K562 (cell line): ENCODE measurements around the gene DNER. TPM values are rescaled to one million over a fixed set of nuclear protein-coding genes. Genes with fewer than 3 reads are reported as not detected.

ENCODE experiments used
- ATAC-seq: fragments of 200-7000 bp; cut with Tn5 transposase; 3 replicates; pipeline ENCODE4 v1.9.1; 2020; ENCODE audit warnings: moderate library complexity
- BruUV-seq: library from RNA; stranded (reverse); fragments of 400-500 nt; replicated peaks from 2 replicates; lab custom pipeline; 2021; lab: Mats Ljungman, UMichigan
- CTCF ChIA-PET: fragments of 300-600 bp; formaldehyde crosslinking; extraction: SDS; loops from one replicate; lab custom pipeline; 2021; ENCODE audit warnings: low intra/inter-chr PET ratio; lab: Yijun Ruan, JAX
- POLR2A ChIA-PET: fragments of 300-600, 350-650 bp; sonication (Branson Sonifier 250); formaldehyde crosslinking; extraction: SDS; loops from one replicate; lab custom pipeline; 2021; ENCODE audit warnings: antibody characterized with exemption, inconsistent platforms; lab: Yijun Ruan, JAX
- DNase-seq, 4 experiments: peaks; one replicate each; pipeline versions ENCODE4 v3.0.0 to v3.0.0-alpha.2; 2011 to 2018; ENCODE audit warnings: low spot score in 3 of 4, mixed read lengths in 3 of 4; ENCODE audit errors: extremely low read depth in 1 of 4
- FAIRE-seq: peaks from 2 replicates; lab custom pipeline; 2011; peaks lifted over from hg19 to GRCh38; lab: Jason Lieb, UNC
- H2AFZ ChIP-seq: 2 replicates; pipeline ENCODE4 v1.6.0; 2011; ENCODE audit warnings: low read depth, low read length, control low read depth, inconsistent platforms
- H3K27ac ChIP-seq: fragments of 200-600 bp; 3 replicates; pipeline ENCODE4 v1.8.0; 2011; ENCODE audit warnings: low read depth, mild to moderate bottlenecking, control low read depth, inconsistent platforms, low read length, moderate library complexity, mixed read lengths; ENCODE audit errors: extremely low read depth
- H3K27me3 ChIP-seq, 2 experiments: fragments of 300-600 bp in 1 of 2; 2 replicates in 1 of 2; 3 replicates in 1 of 2; pipeline versions ENCODE4 v1.6.0 to v1.8.0; 2011; ENCODE audit warnings: inconsistent platforms in 2 of 2, low read length in 2 of 2, mild to moderate bottlenecking in 1 of 2, mixed read lengths in 1 of 2, moderate library complexity in 1 of 2; ENCODE audit not compliant: control insufficient read depth in 2 of 2, insufficient read depth in 2 of 2
- H3K36me3 ChIP-seq: fragments of 300-600 bp; 3 replicates; pipeline ENCODE4 v1.8.0; 2011; ENCODE audit warnings: mild to moderate bottlenecking, low read length, inconsistent platforms; ENCODE audit not compliant: control insufficient read depth, insufficient read depth
- H3K4me1 ChIP-seq, 2 experiments: fragments of 200-600 bp in 1 of 2; replicated peaks in 1 of 2; 2 replicates in 1 of 2; 3 replicates in 1 of 2; pipeline versions ENCODE4 v1.5.1 to v1.8.0; 2011; ENCODE audit warnings: inconsistent platforms in 2 of 2, low read length in 2 of 2, mild to moderate bottlenecking in 1 of 2, mixed read lengths in 1 of 2, moderate library complexity in 1 of 2; ENCODE audit not compliant: control insufficient read depth in 2 of 2, insufficient read depth in 2 of 2
- H3K4me2 ChIP-seq: 2 replicates; pipeline ENCODE4 v1.6.1; 2011; ENCODE audit warnings: low read length, control low read depth, inconsistent platforms, mixed read lengths; ENCODE audit not compliant: insufficient read depth
- H3K4me3 ChIP-seq: fragments of 200-600 bp; sonication (generic), shearing (Covaris generic); 2 replicates; pipeline ENCODE4 v1.5.1; 2016; ENCODE audit warnings: control low read depth, inconsistent platforms
- H3K79me2 ChIP-seq: fragments of 200-600 bp; 3 replicates; pipeline ENCODE4 v1.8.0; 2011; ENCODE audit warnings: low read length, inconsistent platforms; ENCODE audit not compliant: control insufficient read depth, insufficient read depth
- H3K9ac ChIP-seq, 2 experiments: 2 replicates each; pipeline versions ENCODE4 v1.6.0 to v1.6.1; 2011; ENCODE audit warnings: low read depth in 2 of 2, low read length in 2 of 2, control low read depth in 1 of 2, inconsistent platforms in 1 of 2, mild to moderate bottlenecking in 1 of 2, mixed read lengths in 1 of 2; ENCODE audit not compliant: insufficient read depth in 1 of 2
- H3K9me1 ChIP-seq: one replicate; pipeline ENCODE4 v1.6.0; 2011; ENCODE audit warnings: inconsistent platforms, mild to moderate bottlenecking, low read length, moderate library complexity; ENCODE audit not compliant: control insufficient read depth, insufficient read depth
- H3K9me3 ChIP-seq: replicated peaks from 2 replicates; pipeline ENCODE4 v1.5.1; 2011; ENCODE audit warnings: low read depth, low read length, inconsistent platforms; ENCODE audit not compliant: control insufficient read depth, insufficient read depth
- H4K20me1 ChIP-seq: replicated peaks from 2 replicates; pipeline ENCODE4 v1.6.1; 2011; ENCODE audit warnings: low read length, inconsistent platforms, mixed read lengths; ENCODE audit not compliant: control insufficient read depth, insufficient read depth
- SRSF1 ChIP-seq: fragments of 200-400 bp; formaldehyde crosslinking; IDR thresholded peaks from 2 replicates; pipeline ENCODE4 v1.6.1; 2017; ENCODE audit warnings: mild to moderate bottlenecking, low read depth, low read length, moderate library complexity
- WGBS: fragments of 100-300 bp; shearing (Covaris generic); methylation state at CpG from one replicate; pipeline ENCODE4 v1.1.6; 2016; ENCODE audit warnings: low coverage, mixed read lengths; ENCODE audit not compliant: insufficient coverage; ENCODE audit errors: missing lambda C conversion rate; 5-methylcytosine and 5-hydroxymethylcytosine counted together
- in situ Hi-C: fragments of 300-500 bp; cut with MboI; formaldehyde crosslinking; loops from 4 replicates; pipeline ENCODE4 v1.15.0; 2018; ENCODE audit warnings: inconsistent platforms, mixed read lengths
- intact Hi-C: fragments of 100-400 bp; cut with micrococcal nuclease; formaldehyde crosslinking; loops from 2 replicates; pipeline ENCODE4 v1.14.2; 2022
- polyA plus RNA-seq, 8 experiments: library from polyadenylated mRNA; depleted of rRNA in 4 of 8; stranded (reverse) in 5 of 8; unstranded in 3 of 8; fragments of >200 nt; fragmentation: Nextera tagmentation in 2 of 8; fragmentation: Illumina TruSeq in 1 of 8; extraction: Ambion mirVana in 2 of 8; extraction: Trizol in 1 of 8; gene quantifications; 2 replicates each; pipeline versions ENCODE4 v1.2.1 to v1.2.3, GENCODE V29; 2011 to 2014; ENCODE audit warnings: inconsistent platforms in 1 of 8, missing spikeins in 1 of 8
- total RNA-seq, 7 experiments: library from RNA; depleted of rRNA in 6 of 7; stranded (reverse); fragments of >200 nt in 6 of 7; fragmentation: Illumina TruSeq in 2 of 7; extraction: Trizol in 2 of 7; gene quantifications; 2 replicates each; pipeline versions ENCODE4 v1.2.1 to v1.2.3, GENCODE V29; 2011 to 2021; ENCODE audit warnings: low replicate concordance in 1 of 7
- TF ChIP-seq, protein P1 (sequence below), 2 experiments: IDR thresholded peaks in 1 of 2; conservative IDR thresholded peaks in 1 of 2; 2 replicates each; pipeline ENCODE4 v1.6.1; 2016; ENCODE audit warnings: low read depth in 2 of 2, mild to moderate bottlenecking in 1 of 2, missing compliant biosample characterization in 1 of 2, missing genetic modification characterization in 1 of 2, moderate library complexity in 1 of 2

The DNER gene
- total and polyA plus RNA-seq, 9 of the 15 experiments (the other 6 are each of a cell fraction or from before 2014, with no cell fraction given): not detected

- no peak for TF ChIP-seq SRSF1
- TF ChIP-seq, all 486 proteins: peak for 0
Measured at GRCh38 chr2:229563388-229563787, 151.0 kb downstream of the DNER start (continued).

GRCh38 chr2:229562472-229563127, 151.8 kb downstream of the DNER start:
- 0% methylated on average over 1 of the region's 1 CpG for WGBS
- TF ChIP-seq, protein P1, sequence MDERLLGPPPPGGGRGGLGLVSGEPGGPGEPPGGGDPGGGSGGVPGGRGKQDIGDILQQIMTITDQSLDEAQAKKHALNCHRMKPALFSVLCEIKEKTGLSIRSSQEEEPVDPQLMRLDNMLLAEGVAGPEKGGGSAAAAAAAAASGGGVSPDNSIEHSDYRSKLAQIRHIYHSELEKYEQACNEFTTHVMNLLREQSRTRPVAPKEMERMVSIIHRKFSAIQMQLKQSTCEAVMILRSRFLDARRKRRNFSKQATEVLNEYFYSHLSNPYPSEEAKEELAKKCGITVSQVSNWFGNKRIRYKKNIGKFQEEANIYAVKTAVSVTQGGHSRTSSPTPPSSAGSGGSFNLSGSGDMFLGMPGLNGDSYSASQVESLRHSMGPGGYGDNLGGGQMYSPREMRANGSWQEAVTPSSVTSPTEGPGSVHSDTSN (CRISPR knock-in tag; IDR thresholded peaks at IDR 0.05; ENCODE audit: low read depth): no peak
- TF ChIP-seq, protein P1 (tag; conservative IDR thresholded peaks at IDR 0.05; ENCODE audit: low read depth): no peak
- intact Hi-C loops: no loop called here
- DNase-seq (no peak), ATAC-seq (no peak), FAIRE-seq (no peak)
- no peaks in the 10 kb centered on the region for H3K9me1 ChIP-seq
- BruUV-seq: no TSS peak
- no peaks in the 10 kb centered on the region for H3K36me3 ChIP-seq
- no peak overlapping the region for H3K4me2 ChIP-seq
- no peaks in the 10 kb centered on the region for H3K4me1 ChIP-seq
- no peak overlapping the region for H2AFZ ChIP-seq
- CTCF ChIA-PET: no interaction called here
- no peak overlapping the region for H3K27ac ChIP-seq
- H4K20me1 ChIP-seq: no peaks in the 10 kb centered on the region
- no peaks in the 10 kb centered on the region for H3K79me2 ChIP-seq
- H3K27me3 ChIP-seq: no peaks in the 10 kb centered on the region
- POLR2A ChIA-PET: no interaction called here
- in situ Hi-C loops: no loop called here
- H3K4me3 ChIP-seq: no peak overlapping the region
- H3K9ac ChIP-seq: no peak overlapping the region
- H3K9me3 ChIP-seq: no peaks in the 10 kb centered on the region
